ENCODE measurements around the gene MDP1.
"Not testable (repeated sequence)": the region's sequence is repeated elsewhere in the genome, so short reads cannot be mapped to it uniquely, and the experiment has no call there.

GRCh38 chr14:24202538-24202937 is 13.3 kb downstream of the MDP1 start:
- not testable (repeated sequence) for TF ChIP-seq POLR2A (IDR thresholded peaks at IDR 0.05; ENCODE audit: low read depth); POLR2AphosphoS5 (IDR thresholded peaks at IDR 0.05)
- TF ChIP-seq, protein P1, sequence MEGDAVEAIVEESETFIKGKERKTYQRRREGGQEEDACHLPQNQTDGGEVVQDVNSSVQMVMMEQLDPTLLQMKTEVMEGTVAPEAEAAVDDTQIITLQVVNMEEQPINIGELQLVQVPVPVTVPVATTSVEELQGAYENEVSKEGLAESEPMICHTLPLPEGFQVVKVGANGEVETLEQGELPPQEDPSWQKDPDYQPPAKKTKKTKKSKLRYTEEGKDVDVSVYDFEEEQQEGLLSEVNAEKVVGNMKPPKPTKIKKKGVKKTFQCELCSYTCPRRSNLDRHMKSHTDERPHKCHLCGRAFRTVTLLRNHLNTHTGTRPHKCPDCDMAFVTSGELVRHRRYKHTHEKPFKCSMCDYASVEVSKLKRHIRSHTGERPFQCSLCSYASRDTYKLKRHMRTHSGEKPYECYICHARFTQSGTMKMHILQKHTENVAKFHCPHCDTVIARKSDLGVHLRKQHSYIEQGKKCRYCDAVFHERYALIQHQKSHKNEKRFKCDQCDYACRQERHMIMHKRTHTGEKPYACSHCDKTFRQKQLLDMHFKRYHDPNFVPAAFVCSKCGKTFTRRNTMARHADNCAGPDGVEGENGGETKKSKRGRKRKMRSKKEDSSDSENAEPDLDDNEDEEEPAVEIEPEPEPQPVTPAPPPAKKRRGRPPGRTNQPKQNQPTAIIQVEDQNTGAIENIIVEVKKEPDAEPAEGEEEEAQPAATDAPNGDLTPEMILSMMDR (IDR thresholded peaks at IDR 0.05), result not testable (repeated sequence)
